ENCODE measurements around the gene ATF7IP2. TPM values are rescaled to one million over a fixed set of nuclear protein-coding genes. Genes with fewer than 3 reads are reported as not detected.

ATF7IP2 gene
- total RNA-seq, 1 donor from 2014 or later = 4.8 TPM

GRCh38 chr16:10526962-10527361 is 141.1 kb downstream of the ATF7IP2 start:
- Mint-ChIP-seq H3K9me3 (ENCODE audit: low read depth) (no peaks in the 10 kb centered on the region), H3K27ac (ENCODE audit: unreplicated experiment) (no peak overlapping the region), H3K36me3 (ENCODE audit: low read depth) (peaks cover 2% of the 10 kb centered on the region), H3K4me3 (ENCODE audit: unreplicated experiment) (no peak overlapping the region), H3K4me1 (ENCODE audit: low read depth) (no peaks in the 10 kb centered on the region), H3K27me3 (ENCODE audit: low read depth) (no peaks in the 10 kb centered on the region)
- TF ChIP-seq CTCF (IDR thresholded peaks at IDR 0.05) = no peak
- DNase-seq (ENCODE audit: low spot score) = no peak

GRCh38 chr16:10528635-10529034 is 142.8 kb downstream of the ATF7IP2 start:
- DNase-seq (ENCODE audit: low spot score) = no peak
- no peaks in the 10 kb centered on the region for H3K4me1 Mint-ChIP-seq (ENCODE audit: low read depth)
- TF ChIP-seq CTCF (IDR thresholded peaks at IDR 0.05) = no peak

GRCh38 chr16:10529895-10530669 is 144.2 kb downstream of the ATF7IP2 start:
- DNase-seq (ENCODE audit: low spot score) = no peak
- no peaks in the 10 kb centered on the region for H3K9me3 Mint-ChIP-seq (ENCODE audit: low read depth)
- H3K27me3 Mint-ChIP-seq (ENCODE audit: low read depth) = no peaks in the 10 kb centered on the region
- peaks cover 2% of the 10 kb centered on the region for H3K36me3 Mint-ChIP-seq (ENCODE audit: low read depth)
- no peaks in the 10 kb centered on the region for H3K4me1 Mint-ChIP-seq (ENCODE audit: low read depth)
- no peak overlapping the region for H3K4me3 Mint-ChIP-seq (ENCODE audit: unreplicated experiment)
- TF ChIP-seq CTCF (IDR thresholded peaks at IDR 0.05) = no peak
- H3K27ac Mint-ChIP-seq (ENCODE audit: unreplicated experiment) = no peak overlapping the region

More at GRCh38 chr16:10528635-10529034, 142.8 kb downstream of the ATF7IP2 start:
- H3K4me3 Mint-ChIP-seq (ENCODE audit: unreplicated experiment) = no peak overlapping the region
- H3K36me3 Mint-ChIP-seq (ENCODE audit: low read depth) = peaks cover 2% of the 10 kb centered on the region
- no peaks in the 10 kb centered on the region for H3K9me3 Mint-ChIP-seq (ENCODE audit: low read depth)
- H3K27ac Mint-ChIP-seq (ENCODE audit: unreplicated experiment) = no peak overlapping the region
- no peaks in the 10 kb centered on the region for H3K27me3 Mint-ChIP-seq (ENCODE audit: low read depth)

- Mint-ChIP-seq H3K36me3 (ENCODE audit: low read depth) (peaks cover 2% of the 10 kb centered on the region), H3K9me3 (ENCODE audit: low read depth) (no peaks in the 10 kb centered on the region), H3K4me1 (ENCODE audit: low read depth) (no peaks in the 10 kb centered on the region), H3K4me3 (ENCODE audit: unreplicated experiment) (no peak overlapping the region), H3K27ac (ENCODE audit: unreplicated experiment) (no peak overlapping the region), H3K27me3 (ENCODE audit: low read depth) (no peaks in the 10 kb centered on the region)
- DNase-seq (ENCODE audit: low spot score) = no peak
- no peak for TF ChIP-seq CTCF (IDR thresholded peaks at IDR 0.05)
These were observed 144.8 kb downstream of the ATF7IP2 start for GRCh38 chr16:10530685-10531084.

- no peaks in the 10 kb centered on the region for H3K4me1 Mint-ChIP-seq (ENCODE audit: low read depth)
- peaks cover 2% of the 10 kb centered on the region for H3K36me3 Mint-ChIP-seq (ENCODE audit: low read depth)
- DNase-seq (ENCODE audit: low spot score) = no peak
- H3K9me3 Mint-ChIP-seq (ENCODE audit: low read depth) = no peaks in the 10 kb centered on the region
- H3K4me3 Mint-ChIP-seq (ENCODE audit: unreplicated experiment) = no peak overlapping the region
- H3K27me3 Mint-ChIP-seq (ENCODE audit: low read depth) = no peaks in the 10 kb centered on the region
- H3K27ac Mint-ChIP-seq (ENCODE audit: unreplicated experiment) = no peak overlapping the region
- TF ChIP-seq CTCF (IDR thresholded peaks at IDR 0.05) = no peak
These were observed 145.7 kb downstream of the ATF7IP2 start for GRCh38 chr16:10531582-10531981.

Other genes with a start within 250 kb of the ATF7IP2 start
- gene GRIN2A, start 203.6 kb upstream of the ATF7IP2 start, total RNA-seq = not detected in 3 replicates
- gene EMP2, start 194.5 kb downstream of the ATF7IP2 start, total RNA-seq = 8.1 to 14.6 TPM (median 11.9 TPM) in 3 replicates